Progenitor cell of endocrine pancreas (in vitro differentiated cells): ENCODE measurements around the gene SLC23A1. TPM values are rescaled to one million over a fixed set of nuclear protein-coding genes. Genes with fewer than 3 reads are reported as not detected.
"Not testable (repeated sequence)": the region's sequence is repeated elsewhere in the genome, so short reads cannot be mapped to it uniquely, and the experiment has no call there.

ENCODE experiments used
- DNase-seq: peaks from one replicate; pipeline ENCODE4 v3.0.0; 2021; ENCODE audit warnings: low spot score; ENCODE audit not compliant: unreplicated experiment
- H3K27ac Mint-ChIP-seq: 2 replicates; pipeline ENCODE4 v1.8.0; 2021; ENCODE audit warnings: mild to moderate bottlenecking, moderate library complexity, mixed read lengths
- H3K27me3 Mint-ChIP-seq: 2 replicates; pipeline ENCODE4 v1.8.0; 2021; ENCODE audit warnings: mixed read lengths
- H3K36me3 Mint-ChIP-seq: 2 replicates; pipeline ENCODE4 v1.8.0; 2022; ENCODE audit warnings: mixed read lengths; ENCODE audit not compliant: insufficient read depth
- H3K4me1 Mint-ChIP-seq: 2 replicates; pipeline ENCODE4 v1.8.0; 2021; ENCODE audit warnings: low read depth, mixed read lengths
- H3K4me3 Mint-ChIP-seq: 2 replicates; pipeline ENCODE4 v1.8.0; 2021; ENCODE audit warnings: low read depth, mild to moderate bottlenecking, moderate library complexity, mixed read lengths
- H3K9me3 Mint-ChIP-seq: 2 replicates; pipeline ENCODE4 v1.8.0; 2021; ENCODE audit warnings: low read depth, mixed read lengths
- CTCF ChIP-seq: fragments of 200-600 bp; sonication (generic); IDR thresholded peaks from one replicate; pipeline ENCODE4 v1.5.0; 2021; ENCODE audit warnings: antibody characterized with exemption, mild to moderate bottlenecking; ENCODE audit not compliant: unreplicated experiment
- total RNA-seq: library from RNA; stranded (reverse); gene quantifications from 2 replicates; pipeline ENCODE4 v1.2.1, GENCODE V29; 2021

Gene SLC23A1
- total RNA-seq, 1 donor from 2014 or later: 0.48 TPM

GRCh38 chr5:139410993-139411828 is 28.1 kb upstream of the SLC23A1 start:
- peaks cover 2% of the 10 kb centered on the region for H3K36me3 Mint-ChIP-seq
- no peak for DNase-seq
- H3K9me3 Mint-ChIP-seq: no peaks in the 10 kb centered on the region
- no peaks in the 10 kb centered on the region for H3K27me3 Mint-ChIP-seq
- H3K4me3 Mint-ChIP-seq: no peak overlapping the region
- no peaks in the 10 kb centered on the region for H3K4me1 Mint-ChIP-seq
- H3K27ac Mint-ChIP-seq: no peak overlapping the region
- TF ChIP-seq CTCF: no peak

GRCh38 chr5:139410121-139410992 is 27.3 kb upstream of the SLC23A1 start:
- H3K4me1 Mint-ChIP-seq: no peaks in the 10 kb centered on the region
- no peak for TF ChIP-seq CTCF
- DNase-seq: no peak
- H3K36me3 Mint-ChIP-seq: peaks cover 2% of the 10 kb centered on the region
- H3K9me3 Mint-ChIP-seq: no peaks in the 10 kb centered on the region
- H3K27me3 Mint-ChIP-seq: no peaks in the 10 kb centered on the region
- no peak overlapping the region for H3K4me3 Mint-ChIP-seq
- no peak overlapping the region for H3K27ac Mint-ChIP-seq

GRCh38 chr5:139409116-139409515 is 26.0 kb upstream of the SLC23A1 start:
- H3K36me3 Mint-ChIP-seq, H3K27ac Mint-ChIP-seq, H3K9me3 Mint-ChIP-seq, DNase-seq, H3K4me3 Mint-ChIP-seq, H3K27me3 Mint-ChIP-seq, H3K4me1 Mint-ChIP-seq: not testable (repeated sequence)

- no peaks in the 10 kb centered on the region for H3K36me3 Mint-ChIP-seq
- no peaks in the 10 kb centered on the region for H3K27me3 Mint-ChIP-seq
- H3K4me1 Mint-ChIP-seq: peaks cover 7% of the 10 kb centered on the region
- no peak overlapping the region for H3K4me3 Mint-ChIP-seq
- DNase-seq: no peak
- no peak overlapping the region for H3K27ac Mint-ChIP-seq
- no peak for TF ChIP-seq CTCF
- no peaks in the 10 kb centered on the region for H3K9me3 Mint-ChIP-seq
These were observed 25.1 kb upstream of the SLC23A1 start for GRCh38 chr5:139408191-139408590.

- TF ChIP-seq CTCF: no peak
- no peaks in the 10 kb centered on the region for H3K27me3 Mint-ChIP-seq
- H3K4me3 Mint-ChIP-seq: no peak overlapping the region
- H3K9me3 Mint-ChIP-seq: no peaks in the 10 kb centered on the region
- no peak for DNase-seq
- no peak overlapping the region for H3K27ac Mint-ChIP-seq
- H3K4me1 Mint-ChIP-seq: peaks cover 13% of the 10 kb centered on the region
- H3K36me3 Mint-ChIP-seq: no peaks in the 10 kb centered on the region
These were observed 24.4 kb upstream of the SLC23A1 start for GRCh38 chr5:139407517-139407916.
